ENCODE measurements around the gene APOE.
"Not testable (repeated sequence)": the region's sequence is repeated elsewhere in the genome, so short reads cannot be mapped to it uniquely, and the experiment has no call there.

Gene APOE

GRCh38 chr19:44884566-44884965, 21.0 kb upstream of the APOE start:
- DNase-seq (ENCODE audit: low spot score) = no peak

- DNase-seq (ENCODE audit: low spot score) = no peak
These were observed 19.5 kb upstream of the APOE start for GRCh38 chr19:44886141-44886540.

GRCh38 chr19:44887648-44888047, 17.9 kb upstream of the APOE start:
- no peak for DNase-seq (ENCODE audit: low spot score)

- DNase-seq (ENCODE audit: low spot score) = not testable (repeated sequence)
These were observed 17.3 kb upstream of the APOE start for GRCh38 chr19:44888335-44888734.

- no peak for DNase-seq (ENCODE audit: low spot score)
These were observed 15.7 kb upstream of the APOE start for GRCh38 chr19:44889830-44890365.

- peak; percentile 100 for DNase-seq (ENCODE audit: low spot score)
These were observed 15.1 kb upstream of the APOE start for GRCh38 chr19:44890366-44891015.

GRCh38 chr19:44891016-44891882, 14.3 kb upstream of the APOE start, which contains the start of gene TOMM40:
Gene TOMM40, plus strand, starts transcription at chr19:44891254. Its CDS starts 162 bp downstream, at chr19:44891416.
- DNase-seq (ENCODE audit: low spot score) = no peak

GRCh38 chr19:44892932-44893331, 12.7 kb upstream of the APOE start:
- no peak for DNase-seq (ENCODE audit: low spot score)

- DNase-seq (ENCODE audit: low spot score) = no peak
These were observed 12.1 kb upstream of the APOE start for GRCh38 chr19:44893332-44894051.

- no peak for DNase-seq (ENCODE audit: low spot score)
These were observed 11.6 kb upstream of the APOE start for GRCh38 chr19:44894052-44894400.

GRCh38 chr19:44894946-44895345, 10.7 kb upstream of the APOE start:
- DNase-seq (ENCODE audit: low spot score) = no peak

- DNase-seq (ENCODE audit: low spot score) = no peak
These were observed 7.8 kb upstream of the APOE start for GRCh38 chr19:44897835-44898234.

GRCh38 chr19:44900328-44901244, 5.0 kb upstream of the APOE start:
- no peak for DNase-seq (ENCODE audit: low spot score)

GRCh38 chr19:44903216-44903601, 2.4 kb upstream of the APOE start:
- no peak for DNase-seq (ENCODE audit: low spot score)

- DNase-seq (ENCODE audit: low spot score) = peak; percentile 47
These were observed 1.8 kb upstream of the APOE start for GRCh38 chr19:44903602-44904425.

GRCh38 chr19:44904426-44904994, 1.1 kb upstream of the APOE start:
- DNase-seq (ENCODE audit: low spot score) = no peak

- DNase-seq (ENCODE audit: low spot score) = no peak
These were observed 2.0 kb downstream of the APOE start for GRCh38 chr19:44907613-44908012.

GRCh38 chr19:44908074-44908835, 2.7 kb downstream of the APOE start:
- no peak for DNase-seq (ENCODE audit: low spot score)

- DNase-seq (ENCODE audit: low spot score) = no peak
These were observed 3.3 kb downstream of the APOE start for GRCh38 chr19:44908836-44909261.

Data from pons (tissue), 1 donor.